H1 (cell line): ENCODE results near the gene PRKD1.

Source experiments
- ATF2 ChIP-seq: IDR thresholded peaks from 2 replicates; pipeline ENCODE4 v1.6.1; 2012; ENCODE audit warnings: low read length, inconsistent platforms
- BRCA1 ChIP-seq: IDR thresholded peaks from 2 replicates; pipeline ENCODE4 v1.6.1; 2012; ENCODE audit warnings: low read depth, low read length, improper control_type of control experiment
- CBX8 ChIP-seq: fragments of 300-800, 300-1000 bp; sonication (generic); IDR thresholded peaks from 2 replicates; pipeline ENCODE4 v1.7.1; 2016; ENCODE audit warnings: low read depth, low read length, borderline replicate concordance
- CEBPB ChIP-seq: IDR thresholded peaks from 2 replicates; pipeline ENCODE4 v1.6.1; 2012; ENCODE audit warnings: low read depth, low read length
- CREB1 ChIP-seq: IDR thresholded peaks from 2 replicates; pipeline ENCODE4 v1.6.1; 2012; ENCODE audit warnings: inconsistent platforms
- CTCF ChIP-seq, 3 experiments: IDR thresholded peaks; 1 replicate in 2 of 3; 2 replicates in 1 of 3; pipeline versions ENCODE4 v1.5.1 to v1.6.1; 2011; ENCODE audit warnings: low read length in 3 of 3, mild to moderate bottlenecking in 3 of 3, inconsistent platforms in 2 of 3, low read depth in 1 of 3, moderate library complexity in 1 of 3; ENCODE audit not compliant: insufficient read depth in 1 of 3; ENCODE audit errors: control extremely low read depth in 1 of 3
- EP300 ChIP-seq, 2 experiments: IDR thresholded peaks; 1 replicate in 1 of 2; 2 replicates in 1 of 2; pipeline ENCODE4 v1.6.1; 2011 to 2012; ENCODE audit warnings: low read depth in 2 of 2, low read length in 2 of 2, mild to moderate bottlenecking in 2 of 2, borderline replicate concordance in 1 of 2, inconsistent platforms in 1 of 2, moderate library complexity in 1 of 2
- GABPA ChIP-seq: IDR thresholded peaks from 2 replicates; pipeline ENCODE4 v1.6.1; 2011; ENCODE audit warnings: mild to moderate bottlenecking, low read length, moderate library complexity, borderline replicate concordance; ENCODE audit not compliant: insufficient read depth
- KDM1A ChIP-seq: fragments of 200-600, 300-600 bp; sonication (generic); IDR thresholded peaks from 2 replicates; pipeline ENCODE4 v1.7.1; 2016; ENCODE audit warnings: mild to moderate bottlenecking, low read length, borderline replicate concordance
- NRF1 ChIP-seq: IDR thresholded peaks from 2 replicates; pipeline ENCODE4 v1.6.1; 2011; ENCODE audit warnings: mild to moderate bottlenecking, low read depth, low read length, improper control_type of control experiment
- POLR2AphosphoS5 ChIP-seq: IDR thresholded peaks from 2 replicates; pipeline ENCODE4 v1.6.1; 2011; ENCODE audit warnings: low read depth, low read length
- RNF2 ChIP-seq: fragments of 200-900, 300-1000 bp; sonication (generic); IDR thresholded peaks from 2 replicates; pipeline ENCODE4 v1.7.1; 2016; ENCODE audit warnings: borderline replicate concordance, low read depth, mild to moderate bottlenecking, antibody characterized with exemption, low read length; ENCODE audit not compliant: poor library complexity, severe bottlenecking; ENCODE audit errors: missing control alignments
- SUZ12 ChIP-seq: fragments of 200-600 bp; sonication (generic); IDR thresholded peaks from 2 replicates; pipeline ENCODE4 v1.6.1; 2012; ENCODE audit warnings: mild to moderate bottlenecking, inconsistent platforms, low read length, moderate library complexity, mixed read lengths

- no peak for TF ChIP-seq RNF2
- TF ChIP-seq CTCF (IDR thresholded peaks at IDR 0.05; ENCODE audit: control extremely low read depth in 1 of 3, insufficient read depth in 1 of 3, low read depth in 1 of 3, low read length in 3 of 3) = no peak
- no peak for TF ChIP-seq CEBPB
- TF ChIP-seq GABPA = no peak
- no peak for TF ChIP-seq CREB1
- TF ChIP-seq EP300 (IDR thresholded peaks at IDR 0.05; ENCODE audit: borderline replicate concordance in 1 of 2, low read depth in 2 of 2, low read length in 2 of 2) = no peak
- TF ChIP-seq NRF1 = no peak
- no peak for TF ChIP-seq CBX8
- TF ChIP-seq KDM1A = no peak
- no peak for TF ChIP-seq ATF2
- no peak for TF ChIP-seq BRCA1
- no peak for TF ChIP-seq SUZ12
- TF ChIP-seq POLR2AphosphoS5 = no peak
These were observed 1.9 kb downstream of the PRKD1 start for GRCh38 chr14:29925736-29926135.
